Hepatocyte (in vitro differentiated cells): ENCODE results near the gene KRTAP10-7. TPM values are rescaled to one million over a fixed set of nuclear protein-coding genes. Genes with fewer than 3 reads are reported as not detected.

ENCODE experiments used
- DNase-seq: peaks from one replicate; pipeline ENCODE4 v3.0.0-alpha.2; 2016; ENCODE audit warnings: low spot score
- H2AFZ ChIP-seq: fragments of 200-600 bp; sonication (generic); 2 replicates; pipeline ENCODE4 v1.6.0; 2016; ENCODE audit warnings: antibody characterized with exemption, mild to moderate bottlenecking
- H3K27ac ChIP-seq: fragments of 200-600 bp; sonication (generic); 2 replicates; pipeline ENCODE4 v1.5.1; 2016; ENCODE audit warnings: mild to moderate bottlenecking
- H3K27me3 ChIP-seq: fragments of 200-600 bp; sonication (generic); 2 replicates; pipeline ENCODE4 v1.6.1; 2016
- H3K36me3 ChIP-seq: fragments of 200-600 bp; sonication (generic); replicated peaks from 2 replicates; pipeline ENCODE4 v1.5.1; 2016; ENCODE audit warnings: low read depth; ENCODE audit not compliant: insufficient read depth
- H3K4me1 ChIP-seq: fragments of 200-600 bp; sonication (generic); 2 replicates; pipeline ENCODE4 v1.5.1; 2016; ENCODE audit warnings: mild to moderate bottlenecking, moderate library complexity; ENCODE audit not compliant: insufficient read depth
- H3K4me2 ChIP-seq: fragments of 200-600 bp; sonication (generic); 2 replicates; pipeline ENCODE4 v1.6.0; 2016
- H3K4me3 ChIP-seq: fragments of 200-600 bp; sonication (generic); 2 replicates; pipeline ENCODE4 v1.5.1; 2016; ENCODE audit warnings: mild to moderate bottlenecking
- H3K79me2 ChIP-seq: fragments of 200-600 bp; sonication (generic); 2 replicates; pipeline ENCODE4 v1.6.0; 2017; ENCODE audit warnings: mild to moderate bottlenecking
- H3K9me2 ChIP-seq: fragments of 200-600 bp; sonication (generic); replicated peaks from 2 replicates; pipeline ENCODE4 v1.6.0; 2017; ENCODE audit warnings: mild to moderate bottlenecking; ENCODE audit not compliant: insufficient read depth
- H3K9me3 ChIP-seq: fragments of 200-600 bp; sonication (generic); 2 replicates; pipeline ENCODE4 v1.5.1; 2016; ENCODE audit warnings: low read depth, mild to moderate bottlenecking
- H4K20me1 ChIP-seq: fragments of 200-600 bp; sonication (generic); 2 replicates; pipeline ENCODE4 v1.6.0; 2016; ENCODE audit warnings: mild to moderate bottlenecking; ENCODE audit not compliant: insufficient read depth, poor library complexity, severe bottlenecking
- CTCF ChIP-seq: fragments of 200-600 bp; sonication (generic); IDR thresholded peaks from 2 replicates; pipeline ENCODE4 v1.5.1; 2016; ENCODE audit warnings: antibody characterized with exemption, mild to moderate bottlenecking; ENCODE audit not compliant: poor library complexity
- EZH2 ChIP-seq: fragments of 200-600 bp; sonication (generic); IDR thresholded peaks from 2 replicates; pipeline ENCODE4 v1.6.1; 2016; ENCODE audit warnings: antibody characterized with exemption, mild to moderate bottlenecking, borderline replicate concordance
- EZH2phosphoT487 ChIP-seq: fragments of 200-600 bp; sonication (generic); IDR thresholded peaks from one replicate; pipeline ENCODE4 v1.6.1; 2018; ENCODE audit warnings: antibody characterized with exemption, mild to moderate bottlenecking, low read depth, moderate library complexity; ENCODE audit not compliant: unreplicated experiment, severe bottlenecking
- WGBS: methylation state at CpG from one replicate; pipeline ENCODE4 v1.1.6; 2016; ENCODE audit warnings: low lambda C conversion rate; ENCODE audit errors: missing lambda C conversion rate; 5-methylcytosine and 5-hydroxymethylcytosine counted together
- polyA plus RNA-seq: library from polyadenylated mRNA; unstranded; fragments of >200 nt; fragmentation: Nextera tagmentation; extraction: Ambion mirVana; gene quantifications from 2 replicates; pipeline ENCODE4 v1.2.1, GENCODE V29; 2016
- total RNA-seq: library from RNA; depleted of rRNA; stranded (reverse); fragments of >200 nt; gene quantifications from 2 replicates; pipeline ENCODE4 v1.2.3, GENCODE V29; 2014

The KRTAP10-7 gene
- total and polyA plus RNA-seq, 2 experiments from 2014 or later, result not detected

DNA sequence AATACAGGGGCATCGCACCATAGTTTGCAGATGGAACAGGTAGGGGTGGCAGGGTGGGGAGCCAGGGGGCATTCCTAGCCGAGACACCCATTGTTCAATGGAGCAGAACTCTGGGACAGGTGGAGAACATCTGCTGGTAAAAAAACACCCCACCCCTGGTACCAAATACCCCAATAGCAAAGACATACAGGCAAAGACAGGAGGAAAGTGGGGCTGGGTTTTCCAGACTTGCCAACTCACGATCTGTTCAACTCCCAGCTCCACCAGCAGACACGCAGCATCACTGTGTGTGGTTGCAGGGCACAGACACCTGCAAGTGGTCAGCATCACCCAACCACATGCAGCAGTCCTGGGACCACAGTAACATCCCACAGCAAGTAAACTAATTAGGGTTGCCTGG, 11.2 kb downstream of the KRTAP10-7 start:
- no peak for TF ChIP-seq EZH2
- no peak for TF ChIP-seq CTCF
- no peak for TF ChIP-seq EZH2phosphoT487
- Histone ChIP-seq H3K79me2 (no peaks in the 10 kb centered on the region), H3K4me2 (no peak overlapping the region), H3K27ac (no peak overlapping the region), H3K9me2 (no peaks in the 10 kb centered on the region), H3K36me3 (no peaks in the 10 kb centered on the region), H3K27me3 (no peaks in the 10 kb centered on the region), H3K9me3 (no peaks in the 10 kb centered on the region), H3K4me1 (no peaks in the 10 kb centered on the region), H2AFZ (no peak overlapping the region), H4K20me1 (no peaks in the 10 kb centered on the region), H3K4me3 (no peak overlapping the region)
- DNase-seq, result no peak
- WGBS, result 93% methylated on average over 4 of the region's 4 CpGs

DNA sequence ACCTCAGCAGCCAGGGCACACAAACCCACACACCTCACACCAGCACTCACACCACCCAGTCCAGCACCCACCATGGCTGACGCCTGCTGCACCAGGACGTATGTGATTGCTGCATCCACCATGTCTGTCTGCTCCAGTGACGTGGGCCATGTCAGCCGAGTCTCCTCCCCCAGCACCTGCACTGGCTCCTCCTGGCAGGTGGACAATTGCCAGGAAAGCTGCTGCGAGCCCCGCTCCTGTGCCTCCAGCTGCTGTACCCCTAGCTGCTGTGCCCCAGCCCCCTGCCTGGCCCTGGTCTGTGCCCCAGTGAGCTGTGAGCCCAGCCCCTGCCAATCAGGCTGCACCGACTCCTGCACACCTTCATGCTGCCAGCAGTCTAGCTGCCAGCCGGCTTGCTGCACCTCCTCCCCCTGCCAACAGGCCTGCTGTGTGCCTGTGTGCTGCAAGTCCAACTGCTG, 11.7 kb downstream of the KRTAP10-7 start, which contains the start of gene KRTAP10-8:
KRTAP10-8 (plus strand) TSS at position 51 of the 458 bp plus-strand sequence; CDS start at position 73, 22 bp downstream.
- H3K36me3 ChIP-seq, result no peaks in the 10 kb centered on the region
- H3K27ac ChIP-seq, result no peak within 1 kb of the TSS
- no peak within 1 kb of the TSS for H3K4me3 ChIP-seq
- H3K79me2 ChIP-seq, result no peaks in the 10 kb centered on the region
- DNase-seq, result no peak
- H3K9me2 ChIP-seq, result no peaks in the 10 kb centered on the region
- no peaks in the 10 kb centered on the region for H3K4me1 ChIP-seq
- H2AFZ ChIP-seq, result no peak within 1 kb of the TSS
- H3K4me2 ChIP-seq, result no peak within 1 kb of the TSS
- WGBS, result 95% methylated on average over 8 of the region's 8 CpGs
- H3K9me3 ChIP-seq, result no peaks in the 10 kb centered on the region
- H4K20me1 ChIP-seq, result no peaks in the 10 kb centered on the region
- no peaks in the 10 kb centered on the region for H3K27me3 ChIP-seq
- TF ChIP-seq EZH2 (no peak), CTCF (no peak)

DNA sequence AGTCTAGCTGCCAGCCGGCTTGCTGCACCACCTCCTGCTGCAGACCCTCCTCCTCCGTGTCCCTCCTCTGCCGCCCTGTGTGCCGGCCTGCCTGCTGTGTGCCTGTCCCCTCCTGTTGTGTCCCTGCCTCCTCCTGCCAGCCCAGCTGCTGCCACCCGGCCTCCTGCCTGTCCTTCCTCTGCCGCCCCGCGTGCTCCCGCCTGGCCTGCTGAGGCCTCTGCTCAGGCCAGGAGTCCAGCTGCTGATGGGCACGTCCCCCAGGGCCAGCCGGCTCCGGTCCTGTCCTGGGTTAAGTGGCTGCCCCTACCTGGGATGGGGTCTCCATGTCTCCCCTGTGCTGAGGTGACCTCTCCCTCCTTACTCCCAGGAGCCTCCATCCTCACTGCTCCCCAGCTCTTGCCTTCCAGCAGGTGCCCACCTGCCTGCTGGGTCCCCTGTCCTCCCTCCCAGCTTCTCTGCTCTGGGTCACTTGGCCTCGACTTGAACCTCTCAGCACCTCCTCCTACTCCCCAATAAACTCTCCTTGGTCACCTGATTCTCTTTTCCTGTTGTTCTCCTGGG, 12.4 kb downstream of the KRTAP10-7 start:
- H3K79me2 ChIP-seq, result no peaks in the 10 kb centered on the region
- H3K4me1 ChIP-seq, result no peaks in the 10 kb centered on the region
- TF ChIP-seq CTCF, result no peak
- no peak for TF ChIP-seq EZH2
- TF ChIP-seq EZH2phosphoT487, result no peak
- no peaks in the 10 kb centered on the region for H4K20me1 ChIP-seq
- H3K27ac ChIP-seq, result no peak overlapping the region
- no peaks in the 10 kb centered on the region for H3K9me2 ChIP-seq
- H3K27me3 ChIP-seq, result no peaks in the 10 kb centered on the region
- no peaks in the 10 kb centered on the region for H3K36me3 ChIP-seq
- no peak overlapping the region for H2AFZ ChIP-seq
- no peaks in the 10 kb centered on the region for H3K9me3 ChIP-seq
- WGBS, result 94% methylated on average over 12 of the region's 13 CpGs
- H3K4me3 ChIP-seq, result no peak overlapping the region
- no peak for DNase-seq
- H3K4me2 ChIP-seq, result no peak overlapping the region
